ENCODE results near the gene PALLD. TPM values are rescaled to one million over a fixed set of nuclear protein-coding genes. Genes with fewer than 3 reads are reported as not detected.

PALLD gene
- total RNA-seq, 1 donor from 2014 or later: 204 TPM

GRCh38 chr4:168832763-168833575, 336.1 kb downstream of the PALLD start:
- no peaks in the 10 kb centered on the region for H3K9me3 ChIP-seq
- peak; percentile 2 to 37 (median 17) for TF ChIP-seq CTCF (IDR thresholded peaks at IDR 0.05)
- DNase-seq (ENCODE audit: low spot score in 2 of 2): peak in 1 of 2 donors; percentile 73
- intact Hi-C loops (cut with DNase I): loop anchor here (2.0 to 5.0 kb wide), 5 partner anchors 46 to 246 kb away; no protein-coding TSS in a partner anchor
- H3K36me3 ChIP-seq: peaks cover 2 to 5% of the 10 kb centered on the region in 2 donors
- H3K4me3 ChIP-seq: peak overlapping the region; percentile 90 to 95
- peaks cover 16 to 26% of the 10 kb centered on the region in 2 donors for H3K4me1 ChIP-seq
- no peaks in the 10 kb centered on the region for H3K27me3 ChIP-seq
- peak overlapping the region; percentile 97 to 99 for H3K27ac ChIP-seq

GRCh38 chr4:168833881-168834280, 337.0 kb downstream of the PALLD start:
- Histone ChIP-seq H3K4me3 (peak overlapping the region; percentile 90 to 95), H3K27ac (peak overlapping the region; percentile 97 to 99), H3K27me3 (no peaks in the 10 kb centered on the region), H3K4me1 (peaks cover 20 to 34% of the 10 kb centered on the region in 2 donors), H3K9me3 (no peaks in the 10 kb centered on the region), H3K36me3 (peaks cover 2 to 5% of the 10 kb centered on the region in 2 donors)
- no peak for DNase-seq (ENCODE audit: low spot score in 2 of 2)
- no peak for TF ChIP-seq CTCF (IDR thresholded peaks at IDR 0.05)
- intact Hi-C loops (cut with DNase I): loop anchor here (2.0 to 5.0 kb wide), 5 partner anchors 45 to 247 kb away; no protein-coding TSS in a partner anchor

- intact Hi-C loops (cut with DNase I): no loop called here
- DNase-seq (ENCODE audit: low spot score in 2 of 2): no peak
- H3K27ac ChIP-seq: peak overlapping the region; percentile 97 to 99
- no peaks in the 10 kb centered on the region for H3K27me3 ChIP-seq
- H3K4me1 ChIP-seq: peaks cover 23 to 50% of the 10 kb centered on the region in 2 donors
- peaks cover 2 to 5% of the 10 kb centered on the region in 2 donors for H3K36me3 ChIP-seq
- peak overlapping the region; percentile 90 to 95 for H3K4me3 ChIP-seq
- no peak for TF ChIP-seq CTCF (IDR thresholded peaks at IDR 0.05)
- no peaks in the 10 kb centered on the region for H3K9me3 ChIP-seq
Observed at GRCh38 chr4:168835880-168836454, 339.1 kb downstream of the PALLD start.

- TF ChIP-seq CTCF (IDR thresholded peaks at IDR 0.05): no peak
- Histone ChIP-seq H3K27ac (peak overlapping the region; percentile 97 to 99), H3K4me1 (peaks cover 22 to 54% of the 10 kb centered on the region in 2 donors), H3K36me3 (peaks cover 2 to 5% of the 10 kb centered on the region in 2 donors), H3K9me3 (no peaks in the 10 kb centered on the region), H3K27me3 (no peaks in the 10 kb centered on the region), H3K4me3 (peak overlapping the region; percentile 90 to 95)
- intact Hi-C loops (cut with DNase I): no loop called here
- peak in 1 of 2 donors; percentile 65 for DNase-seq (ENCODE audit: low spot score in 2 of 2)
Observed at GRCh38 chr4:168836490-168836889, 339.6 kb downstream of the PALLD start.

GRCh38 chr4:168837922-168838321, 341.1 kb downstream of the PALLD start:
- DNase-seq (ENCODE audit: low spot score in 2 of 2): no peak
- no peak for TF ChIP-seq CTCF (IDR thresholded peaks at IDR 0.05)
- H3K27me3 ChIP-seq: no peaks in the 10 kb centered on the region
- intact Hi-C loops (cut with DNase I): no loop called here
- peaks cover 2 to 10% of the 10 kb centered on the region in 2 donors for H3K36me3 ChIP-seq
- peak overlapping the region; percentile 97 to 99 for H3K27ac ChIP-seq
- peak overlapping the region; percentile 90 to 95 for H3K4me3 ChIP-seq
- no peaks in the 10 kb centered on the region for H3K9me3 ChIP-seq
- H3K4me1 ChIP-seq: peaks cover 31 to 64% of the 10 kb centered on the region in 2 donors
